Measurements from ENCODE around the gene RETREG3. TPM values are rescaled to one million over a fixed set of nuclear protein-coding genes. Genes with fewer than 3 reads are reported as not detected.
"Not testable (repeated sequence)": the region's sequence is repeated elsewhere in the genome, so short reads cannot be mapped to it uniquely, and the experiment has no call there.

RETREG3 gene
- total RNA-seq, 5 donors from 2014 or later (not counting 1 experiment from before 2014, with no cell fraction given): 72.4 to 150 (median 139) TPM

- Mint-ChIP-seq H3K36me3 (no peaks in the 10 kb centered on the region), H3K27ac (peak overlapping the region; percentile 91 to 93), H3K27me3 (no peaks in the 10 kb centered on the region), H3K9me3 (no peaks in the 10 kb centered on the region), H3K4me3 (peak overlapping the region; percentile 84 to 91 (median 87)), H3K4me1 (peaks cover 29 to 40% (median 30%) of the 10 kb centered on the region in 3 donors)
- Histone ChIP-seq H3K4me3 (ENCODE audit: control insufficient read depth in 1 of 2, extremely low read depth in 1 of 2, low read length in 1 of 2) (no peak overlapping the region), H3K9me3 (no peaks in the 10 kb centered on the region), H3K36me3 (ENCODE audit: control insufficient read depth in 2 of 2, extremely low read depth in 1 of 2, insufficient read depth in 1 of 2, low read length in 1 of 2) (no peaks in the 10 kb centered on the region), H3K27me3 (replicated peaks in 1 of 2; ENCODE audit: control insufficient read depth in 2 of 2, extremely low read depth in 1 of 2, insufficient read depth in 2 of 2, low read length in 1 of 2) (no peaks in the 10 kb centered on the region), H3K27ac (ENCODE audit: low read length) (no peak overlapping the region), H3K4me1 (ENCODE audit: control insufficient read depth in 1 of 2, extremely low read depth in 1 of 2, insufficient read depth in 2 of 2, low read length in 2 of 2) (peaks cover 3 to 44% of the 10 kb centered on the region in 2 experiments)
- WGBS (ENCODE audit: insufficient coverage): 96% methylated on average over 37 of the region's 45 CpGs
- DNase-seq (no peak), ATAC-seq (replicated peaks in 1 of 4) (no peak)
- ChIA-PET POLR2A (interaction anchor here in 1 of 2 donors (0.6 to 0.7 kb wide), 2 partner anchors 234 to 242 kb away, joined by 3 to 5 read pairs; no protein-coding TSS in a partner anchor), CTCF (interaction anchor here in 1 of 2 donors (0.6 to 1.0 kb wide), 2 partner anchors 23 to 522 kb away, joined by 3 to 9 read pairs; no protein-coding TSS in a partner anchor)
Measured at GRCh38 chr17:42553161-42553818, 55.9 kb downstream of the RETREG3 start.

GRCh38 chr17:42552736-42553135, 56.4 kb downstream of the RETREG3 start, which contains the start of gene HSD17B1:
Gene HSD17B1, plus strand, starts transcription at chr17:42552923. Its CDS starts 11 bp downstream, at chr17:42552934.
- peak within 1 kb of the TSS; percentile 92 for H3K27ac ChIP-seq (ENCODE audit: low read length)
- WGBS (ENCODE audit: insufficient coverage): no CpG with 5 or more reads among the region's 15 CpGs
- H3K9me3 ChIP-seq; CTCF ChIA-PET; H3K27me3 ChIP-seq (replicated peaks in 1 of 2; ENCODE audit: control insufficient read depth in 2 of 2, extremely low read depth in 1 of 2, insufficient read depth in 2 of 2, low read length in 1 of 2); DNase-seq; H3K36me3 Mint-ChIP-seq; H3K4me3 ChIP-seq (ENCODE audit: control insufficient read depth in 1 of 2, extremely low read depth in 1 of 2, low read length in 1 of 2); H3K27me3 Mint-ChIP-seq; H3K9me3 Mint-ChIP-seq; H3K36me3 ChIP-seq (ENCODE audit: control insufficient read depth in 2 of 2, extremely low read depth in 1 of 2, insufficient read depth in 1 of 2, low read length in 1 of 2); ATAC-seq (replicated peaks in 1 of 4): not testable (repeated sequence)
- Mint-ChIP-seq H3K4me3 (peak within 1 kb of the TSS; percentile 84 to 91 (median 87)), H3K27ac (peak within 1 kb of the TSS; percentile 91 to 93), H3K4me1 (peaks cover 29 to 42% (median 30%) of the 10 kb centered on the region in 3 donors)
- H3K4me1 ChIP-seq (ENCODE audit: control insufficient read depth in 1 of 2, extremely low read depth in 1 of 2, insufficient read depth in 2 of 2, low read length in 2 of 2): peaks cover 3 to 49% of the 10 kb centered on the region in 2 experiments
- POLR2A ChIA-PET: interaction anchor here in 1 of 2 donors (0.6 kb wide), 2 partner anchors 12 to 233 kb away, joined by 3 to 14 read pairs; no protein-coding TSS in a partner anchor

GRCh38 chr17:42548993-42549755, 60.0 kb downstream of the RETREG3 start:
- no peaks in the 10 kb centered on the region for H3K27me3 Mint-ChIP-seq
- peak overlapping the region in 2 of 3 donors; percentile 39 to 54 for H3K4me3 Mint-ChIP-seq
- DNase-seq (no peak), ATAC-seq (replicated peaks in 1 of 4) (no peak)
- H3K4me1 Mint-ChIP-seq: peaks cover 16 to 25% (median 20%) of the 10 kb centered on the region in 3 donors
- 90% methylated on average over 5 of the region's 14 CpGs for WGBS (ENCODE audit: insufficient coverage)
- H3K9me3 Mint-ChIP-seq: no peaks in the 10 kb centered on the region
- ChIA-PET POLR2A (no interaction called here), CTCF (interaction anchor here (0.5 to 1.1 kb wide), 3 partner anchors 19 to 21 kb away, joined by 3 to 10 read pairs (median 5); no protein-coding TSS in a partner anchor)
- H3K9me3 ChIP-seq: no peaks in the 10 kb centered on the region
- no peak overlapping the region for H3K27ac ChIP-seq (ENCODE audit: low read length)
- H3K4me3 ChIP-seq (ENCODE audit: control insufficient read depth in 1 of 2, extremely low read depth in 1 of 2, low read length in 1 of 2): no peak overlapping the region
- no peaks in the 10 kb centered on the region for H3K27me3 ChIP-seq (replicated peaks in 1 of 2; ENCODE audit: control insufficient read depth in 2 of 2, extremely low read depth in 1 of 2, insufficient read depth in 2 of 2, low read length in 1 of 2)
- no peaks in the 10 kb centered on the region for H3K36me3 Mint-ChIP-seq
- H3K4me1 ChIP-seq (ENCODE audit: control insufficient read depth in 1 of 2, extremely low read depth in 1 of 2, insufficient read depth in 2 of 2, low read length in 2 of 2): peaks cover 0 to 33% of the 10 kb centered on the region in 2 experiments
- no peak overlapping the region for H3K27ac Mint-ChIP-seq
- peaks cover 0 to 2% of the 10 kb centered on the region in 2 donors for H3K36me3 ChIP-seq (ENCODE audit: control insufficient read depth in 2 of 2, extremely low read depth in 1 of 2, insufficient read depth in 1 of 2, low read length in 1 of 2)

- Mint-ChIP-seq H3K36me3 (no peaks in the 10 kb centered on the region), H3K27ac (no peak overlapping the region)
- POLR2A ChIA-PET: interaction anchor here (0.5 to 0.6 kb wide), 2 partner anchors 39 to 376 kb away, joined by 3 read pairs; no protein-coding TSS in a partner anchor
Measured at GRCh38 chr17:42548070-42548837, 60.9 kb downstream of the RETREG3 start.

GRCh38 chr17:42547698-42548069, 61.5 kb downstream of the RETREG3 start:
- Mint-ChIP-seq H3K4me1 (peaks cover 16 to 20% (median 18%) of the 10 kb centered on the region in 3 donors), H3K27ac (no peak overlapping the region), H3K36me3 (no peaks in the 10 kb centered on the region), H3K4me3 (peak overlapping the region in 2 of 3 donors; percentile 2 to 54), H3K9me3 (no peaks in the 10 kb centered on the region), H3K27me3 (no peaks in the 10 kb centered on the region)
- POLR2A ChIA-PET: no interaction called here
- no peak overlapping the region for H3K27ac ChIP-seq (ENCODE audit: low read length)
- DNase-seq (no peak), ATAC-seq (replicated peaks in 1 of 4) (no peak)
- CTCF ChIA-PET: interaction anchor here in 1 of 2 donors (1.2 kb wide), 1 partner anchor 30 kb away, joined by 6 read pairs; the partner anchor contains the start of gene PSMC3IP
- no peak overlapping the region for H3K4me3 ChIP-seq (ENCODE audit: control insufficient read depth in 1 of 2, extremely low read depth in 1 of 2, low read length in 1 of 2)
- no peaks in the 10 kb centered on the region for H3K27me3 ChIP-seq (replicated peaks in 1 of 2; ENCODE audit: control insufficient read depth in 2 of 2, extremely low read depth in 1 of 2, insufficient read depth in 2 of 2, low read length in 1 of 2)
- H3K36me3 ChIP-seq (ENCODE audit: control insufficient read depth in 2 of 2, extremely low read depth in 1 of 2, insufficient read depth in 1 of 2, low read length in 1 of 2): peaks cover 0 to 9% of the 10 kb centered on the region in 2 donors
- H3K9me3 ChIP-seq: no peaks in the 10 kb centered on the region
- WGBS (ENCODE audit: insufficient coverage): 92% methylated on average over 13 of the region's 14 CpGs
- peaks cover 0 to 18% of the 10 kb centered on the region in 2 experiments for H3K4me1 ChIP-seq (ENCODE audit: control insufficient read depth in 1 of 2, extremely low read depth in 1 of 2, insufficient read depth in 2 of 2, low read length in 2 of 2)

More at GRCh38 chr17:42548070-42548837, 60.9 kb downstream of the RETREG3 start:
- Histone ChIP-seq H3K27me3 (replicated peaks in 1 of 2; ENCODE audit: control insufficient read depth in 2 of 2, extremely low read depth in 1 of 2, insufficient read depth in 2 of 2, low read length in 1 of 2) (no peaks in the 10 kb centered on the region), H3K27ac (ENCODE audit: low read length) (no peak overlapping the region), H3K9me3 (no peaks in the 10 kb centered on the region), H3K4me3 (ENCODE audit: control insufficient read depth in 1 of 2, extremely low read depth in 1 of 2, low read length in 1 of 2) (peak overlapping the region in 1 of 2 donors; percentile 32), H3K4me1 (ENCODE audit: control insufficient read depth in 1 of 2, extremely low read depth in 1 of 2, insufficient read depth in 2 of 2, low read length in 2 of 2) (peaks cover 0 to 23% of the 10 kb centered on the region in 2 experiments), H3K36me3 (ENCODE audit: control insufficient read depth in 2 of 2, extremely low read depth in 1 of 2, insufficient read depth in 1 of 2, low read length in 1 of 2) (peaks cover 0 to 9% of the 10 kb centered on the region in 2 donors)
- CTCF ChIA-PET: interaction anchor here in 1 of 2 donors (1.1 to 1.2 kb wide), 2 partner anchors 22 to 30 kb away, joined by 3 to 6 read pairs; partner anchors contain the start of gene PSMC3IP
- ATAC-seq (replicated peaks in 1 of 4) (peak; percentile 90 to 94 (median 92)), DNase-seq (peak; percentile 47 to 86 (median 73))
- Mint-ChIP-seq H3K9me3 (no peaks in the 10 kb centered on the region), H3K27me3 (no peaks in the 10 kb centered on the region), H3K4me1 (peaks cover 16 to 19% (median 19%) of the 10 kb centered on the region in 3 donors), H3K4me3 (peak overlapping the region; percentile 39 to 54 (median 50))
- 25% methylated on average over 59 of the region's 74 CpGs for WGBS (ENCODE audit: insufficient coverage)
